MM.1S (cell line): ENCODE results near the gene ZNF548.

ENCODE experiments used
- DNase-seq: peaks from one replicate; pipeline ENCODE4 v3.0.0-alpha.2; 2015
- H2AFZ ChIP-seq: fragments of 300-600 bp; sonication (generic); 2 replicates; pipeline ENCODE4 v1.6.0; 2016; ENCODE audit warnings: antibody characterized with exemption, low read length
- H3F3A ChIP-seq: fragments of 300-600 bp; sonication (generic); 2 replicates; pipeline ENCODE4 v1.6.1; 2016; ENCODE audit warnings: mild to moderate bottlenecking, antibody characterized with exemption, low read length, moderate library complexity, mixed read lengths; ENCODE audit not compliant: insufficient read depth
- H3K27ac ChIP-seq: fragments of 300-600 bp; sonication (generic); 2 replicates; pipeline ENCODE4 v1.5.1; 2016; ENCODE audit warnings: mild to moderate bottlenecking, low read length
- H3K27me3 ChIP-seq: fragments of 300-600 bp; sonication (generic); replicated peaks from 2 replicates; pipeline ENCODE4 v1.6.0; 2016; ENCODE audit warnings: low read length; ENCODE audit not compliant: insufficient read depth
- H3K36me3 ChIP-seq: fragments of 300-600 bp; sonication (generic); replicated peaks from 2 replicates; pipeline ENCODE4 v1.6.1; 2016; ENCODE audit warnings: mild to moderate bottlenecking, low read length, mixed read lengths; ENCODE audit not compliant: insufficient read depth
- H3K4me1 ChIP-seq: fragments of 300-600 bp; sonication (generic); 2 replicates; pipeline ENCODE4 v1.6.1; 2016; ENCODE audit warnings: low read length, mixed read lengths
- H3K4me2 ChIP-seq: fragments of 300-600 bp; sonication (generic); 2 replicates; pipeline ENCODE4 v1.6.0; 2016; ENCODE audit warnings: low read depth, low read length
- H3K4me3 ChIP-seq: fragments of 300-600 bp; sonication (generic); 2 replicates; pipeline ENCODE4 v1.5.1; 2016; ENCODE audit warnings: low read length, mixed read lengths
- H3K79me2 ChIP-seq: fragments of 300-600 bp; sonication (generic); 2 replicates; pipeline ENCODE4 v1.6.1; 2016; ENCODE audit warnings: mixed run types, low read length, mixed read lengths
- H3K9ac ChIP-seq: fragments of 300-600 bp; sonication (generic); 2 replicates; pipeline ENCODE4 v1.6.1; 2016; ENCODE audit warnings: low read length, mixed read lengths
- H3K9me2 ChIP-seq: fragments of 300-600 bp; sonication (generic); replicated peaks from 2 replicates; pipeline ENCODE4 v1.6.1; 2016; ENCODE audit warnings: mild to moderate bottlenecking, low read length, mixed read lengths; ENCODE audit not compliant: insufficient read depth
- H3K9me3 ChIP-seq: fragments of 300-600 bp; sonication (generic); replicated peaks from 2 replicates; pipeline ENCODE4 v1.6.1; 2016; ENCODE audit warnings: mild to moderate bottlenecking, low read length, mixed read lengths; ENCODE audit not compliant: insufficient read depth
- H4K20me1 ChIP-seq: fragments of 300-600 bp; sonication (generic); 2 replicates; pipeline ENCODE4 v1.6.1; 2016; ENCODE audit warnings: mild to moderate bottlenecking, low read length, moderate library complexity, mixed read lengths; ENCODE audit not compliant: insufficient read depth
- EZH2 ChIP-seq: fragments of 300-600 bp; sonication (generic); optimal IDR thresholded peaks from 2 replicates; pipeline ENCODE3; 2017; ENCODE audit warnings: low read depth, mild to moderate bottlenecking, antibody characterized with exemption, low read length, mixed read lengths
- EZH2phosphoT487 ChIP-seq: fragments of 300-600 bp; sonication (generic); IDR thresholded peaks from 2 replicates; pipeline ENCODE4 v1.6.1; 2018; ENCODE audit warnings: antibody characterized with exemption, low read length
- TF ChIP-seq, protein P1 (sequence below): fragments of 300-600 bp; sonication (generic); IDR thresholded peaks from 2 replicates; pipeline ENCODE4 v1.5.1; 2016; ENCODE audit warnings: antibody characterized with exemption, low read length, mixed read lengths

Gene ZNF548

DNA sequence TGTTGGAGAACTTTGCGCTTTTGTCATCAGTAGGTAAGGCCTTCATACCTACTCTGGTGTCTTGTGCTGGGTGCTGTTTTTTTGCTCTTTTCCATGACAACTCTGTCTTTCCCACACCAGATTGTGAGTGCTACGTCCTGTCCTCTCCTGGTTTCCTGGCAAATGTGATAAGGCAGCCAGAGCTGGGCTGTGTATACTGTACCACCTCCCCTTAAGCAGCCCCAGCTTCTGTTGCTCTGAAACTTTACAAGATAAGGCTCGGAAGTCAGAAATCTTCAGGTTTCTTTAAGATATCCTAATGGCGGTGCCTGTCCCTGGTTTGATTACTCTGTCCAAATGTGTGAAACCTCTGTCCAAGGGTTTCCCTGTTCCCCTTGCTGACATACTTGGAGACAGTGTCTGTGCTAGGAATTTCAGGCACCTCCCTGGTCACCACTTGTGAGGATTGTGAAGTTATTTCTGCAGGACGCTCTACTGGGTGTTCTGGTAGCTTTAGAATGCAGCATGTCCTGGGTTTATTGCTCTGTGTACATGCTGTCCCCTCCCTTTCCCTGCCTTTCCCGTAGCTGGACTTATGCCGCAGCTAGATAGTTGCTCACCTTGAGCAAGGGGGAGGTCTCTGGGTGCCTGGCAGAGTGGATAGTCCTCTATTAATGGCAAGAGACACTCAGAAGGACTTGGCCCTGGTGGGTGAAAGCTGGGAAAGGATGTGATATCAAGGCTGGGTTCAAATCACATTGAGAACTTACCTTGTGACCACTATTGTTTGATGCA, 52.5 kb downstream of the ZNF548 start:
- DNase-seq = no peak
- H3K27me3 ChIP-seq = no peaks in the 10 kb centered on the region
- H3K36me3 ChIP-seq = peaks cover 17% of the 10 kb centered on the region
- no peaks in the 10 kb centered on the region for H3K9me2 ChIP-seq
- H3K9ac ChIP-seq = no peak overlapping the region
- H3K79me2 ChIP-seq = peaks cover 35% of the 10 kb centered on the region
- H3K9me3 ChIP-seq = no peaks in the 10 kb centered on the region
- H3F3A ChIP-seq = no peaks in the 10 kb centered on the region
- H2AFZ ChIP-seq = no peak overlapping the region
- no peaks in the 10 kb centered on the region for H4K20me1 ChIP-seq
- TF ChIP-seq, protein P1, sequence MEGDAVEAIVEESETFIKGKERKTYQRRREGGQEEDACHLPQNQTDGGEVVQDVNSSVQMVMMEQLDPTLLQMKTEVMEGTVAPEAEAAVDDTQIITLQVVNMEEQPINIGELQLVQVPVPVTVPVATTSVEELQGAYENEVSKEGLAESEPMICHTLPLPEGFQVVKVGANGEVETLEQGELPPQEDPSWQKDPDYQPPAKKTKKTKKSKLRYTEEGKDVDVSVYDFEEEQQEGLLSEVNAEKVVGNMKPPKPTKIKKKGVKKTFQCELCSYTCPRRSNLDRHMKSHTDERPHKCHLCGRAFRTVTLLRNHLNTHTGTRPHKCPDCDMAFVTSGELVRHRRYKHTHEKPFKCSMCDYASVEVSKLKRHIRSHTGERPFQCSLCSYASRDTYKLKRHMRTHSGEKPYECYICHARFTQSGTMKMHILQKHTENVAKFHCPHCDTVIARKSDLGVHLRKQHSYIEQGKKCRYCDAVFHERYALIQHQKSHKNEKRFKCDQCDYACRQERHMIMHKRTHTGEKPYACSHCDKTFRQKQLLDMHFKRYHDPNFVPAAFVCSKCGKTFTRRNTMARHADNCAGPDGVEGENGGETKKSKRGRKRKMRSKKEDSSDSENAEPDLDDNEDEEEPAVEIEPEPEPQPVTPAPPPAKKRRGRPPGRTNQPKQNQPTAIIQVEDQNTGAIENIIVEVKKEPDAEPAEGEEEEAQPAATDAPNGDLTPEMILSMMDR = no peak
- TF ChIP-seq EZH2 (no peak), EZH2phosphoT487 (no peak)
- H3K4me2 ChIP-seq = no peak overlapping the region
- no peaks in the 10 kb centered on the region for H3K4me1 ChIP-seq
- H3K27ac ChIP-seq = no peak overlapping the region
- no peak overlapping the region for H3K4me3 ChIP-seq

DNA sequence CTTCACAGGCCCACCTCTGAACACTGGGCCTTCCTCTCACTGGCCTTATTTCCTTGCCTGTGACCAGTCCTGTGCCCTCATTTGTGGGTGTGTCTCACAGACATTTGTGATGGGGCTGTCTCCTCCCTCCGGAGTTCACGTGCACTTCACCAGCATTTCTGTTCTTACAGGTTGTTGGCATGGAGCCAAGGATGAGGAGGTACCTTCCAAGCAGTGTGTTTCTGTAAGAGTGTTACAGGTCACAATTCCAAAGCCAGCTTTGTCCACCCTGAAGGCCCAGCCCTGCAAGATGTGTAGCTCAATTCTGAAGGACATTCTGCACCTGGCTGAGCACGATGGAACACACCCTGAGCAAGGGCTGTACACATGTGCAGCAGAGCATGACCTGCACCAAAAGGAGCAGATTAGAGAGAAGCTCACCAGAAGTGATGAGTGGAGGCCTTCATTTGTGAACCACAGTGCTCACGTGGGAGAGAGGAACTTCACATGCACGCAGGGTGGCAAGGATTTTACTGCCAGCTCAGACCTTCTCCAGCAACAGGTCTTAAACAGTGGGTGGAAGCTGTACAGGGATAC, 53.6 kb downstream of the ZNF548 start:
- Histone ChIP-seq H3K4me3 (no peak overlapping the region), H3K79me2 (peaks cover 28% of the 10 kb centered on the region)
- TF ChIP-seq EZH2 (no peak), EZH2phosphoT487 (no peak)
- TF ChIP-seq, protein P1 = no peak

DNA sequence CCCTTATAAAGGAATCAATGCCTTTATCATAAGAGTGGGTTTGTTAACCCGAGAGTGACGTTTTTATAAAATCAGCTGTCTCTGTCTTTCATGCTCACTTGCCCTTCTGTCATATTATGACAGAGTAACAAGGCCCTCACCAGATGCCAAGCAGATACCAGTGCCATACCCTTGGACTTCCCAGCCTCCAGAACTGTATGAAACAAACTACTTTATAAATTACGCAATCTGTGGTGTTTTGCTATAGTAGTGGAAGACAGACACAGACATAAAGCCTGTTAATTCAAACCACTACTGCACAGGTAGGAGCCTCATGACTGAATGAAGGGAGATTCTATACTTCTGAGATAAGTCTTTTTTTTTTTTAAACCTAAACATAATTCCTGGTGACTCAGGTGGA, 62.7 kb downstream of the ZNF548 start:
- Histone ChIP-seq H3K27ac (no peak overlapping the region), H3K9me3 (no peaks in the 10 kb centered on the region), H3K36me3 (no peaks in the 10 kb centered on the region), H2AFZ (no peak overlapping the region), H3K9me2 (no peaks in the 10 kb centered on the region), H3K4me2 (no peak overlapping the region), H3K27me3 (no peaks in the 10 kb centered on the region), H3K4me3 (no peak overlapping the region), H3F3A (no peaks in the 10 kb centered on the region), H3K79me2 (no peaks in the 10 kb centered on the region), H4K20me1 (no peaks in the 10 kb centered on the region), H3K4me1 (no peaks in the 10 kb centered on the region), H3K9ac (no peak overlapping the region)
- TF ChIP-seq EZH2phosphoT487 (no peak), EZH2 (no peak)
- TF ChIP-seq, protein P1 = no peak
- no peak for DNase-seq

More for the DNA sequence above, 53.6 kb downstream of the ZNF548 start:
- H3K4me2 ChIP-seq = no peak overlapping the region
- no peak for DNase-seq
- H3K27me3 ChIP-seq = no peaks in the 10 kb centered on the region
- H3K27ac ChIP-seq = no peak overlapping the region
- no peak overlapping the region for H3K9ac ChIP-seq
- no peaks in the 10 kb centered on the region for H3K4me1 ChIP-seq
- H4K20me1 ChIP-seq = no peaks in the 10 kb centered on the region
- H3F3A ChIP-seq = no peaks in the 10 kb centered on the region
- H3K9me2 ChIP-seq = no peaks in the 10 kb centered on the region
- no peaks in the 10 kb centered on the region for H3K9me3 ChIP-seq
- peaks cover 17% of the 10 kb centered on the region for H3K36me3 ChIP-seq
- H2AFZ ChIP-seq = no peak overlapping the region
